IPS DF 6.9 (cell line): ENCODE measurements around the gene SYNGR2.

Experiments
- DNase-seq: peaks from one replicate; pipeline ENCODE4 v3.0.0-alpha.2; 2013; ENCODE audit warnings: low read depth, low spot score
- H3K27ac ChIP-seq: one replicate; pipeline ENCODE4 v1.5.1; 2013; ENCODE audit warnings: low read length, control low read depth
- H3K27me3 ChIP-seq: 2 replicates; pipeline ENCODE4 v1.6.1; 2013; ENCODE audit warnings: mild to moderate bottlenecking, low read length; ENCODE audit not compliant: control insufficient read depth, insufficient read depth
- H3K36me3 ChIP-seq: 2 replicates; pipeline ENCODE4 v1.6.1; 2013; ENCODE audit warnings: low read length; ENCODE audit not compliant: control insufficient read depth, insufficient read depth
- H3K4me1 ChIP-seq: 2 replicates; pipeline ENCODE4 v1.6.1; 2013; ENCODE audit warnings: low read length; ENCODE audit not compliant: control insufficient read depth, insufficient read depth
- H3K4me3 ChIP-seq: 2 replicates; pipeline ENCODE4 v1.5.1; 2013; ENCODE audit warnings: mild to moderate bottlenecking, low read length
- H3K9me3 ChIP-seq: 2 replicates; pipeline ENCODE4 v1.6.1; 2013; ENCODE audit warnings: low read length, inconsistent platforms; ENCODE audit not compliant: control insufficient read depth, insufficient read depth
- WGBS: extraction: QIAGEN DNeasy Blood & Tissue Kit; methylation state at CpG from one replicate; pipeline ENCODE4 v1.1.7; 2013; ENCODE audit warnings: mixed read lengths, missing lambda C conversion rate; ENCODE audit not compliant: insufficient read length, insufficient coverage; 5-methylcytosine and 5-hydroxymethylcytosine counted together

The SYNGR2 gene

GRCh38 chr17:78130437-78131101, 37.8 kb upstream of the SYNGR2 start, which contains the start of gene TMC8:
Gene TMC8, plus strand, starts transcription at chr17:78130771. Its CDS starts 818 bp downstream, at chr17:78131589.
- no peak within 1 kb of the TSS for H3K27ac ChIP-seq
- peaks cover 15% of the 10 kb centered on the region for H3K4me1 ChIP-seq
- H3K4me3 ChIP-seq: peak within 1 kb of the TSS; percentile 33; the same call in 1 of the 2 replicates
- H3K9me3 ChIP-seq: no peaks in the 10 kb centered on the region
- WGBS: no CpG with 5 or more reads among the region's 10 CpGs
- peaks cover 4% of the 10 kb centered on the region; the same call in 1 of the 2 replicates for H3K36me3 ChIP-seq
- no peak for DNase-seq
- no peaks in the 10 kb centered on the region for H3K27me3 ChIP-seq

- Histone ChIP-seq H3K27me3 (no peaks in the 10 kb centered on the region), H3K27ac (no peak overlapping the region), H3K9me3 (no peaks in the 10 kb centered on the region), H3K4me3 (peak overlapping the region; percentile 33; the same call in 1 of the 2 replicates), H3K4me1 (peaks cover 12% of the 10 kb centered on the region), H3K36me3 (peaks cover 3% of the 10 kb centered on the region; the same call in 1 of the 2 replicates)
- DNase-seq: no peak
- no CpG with 5 or more reads among the region's 74 CpGs for WGBS
Observed at GRCh38 chr17:78131172-78132083, 37.0 kb upstream of the SYNGR2 start.

GRCh38 chr17:78132084-78132676, 36.2 kb upstream of the SYNGR2 start:
- no peak overlapping the region for H3K27ac ChIP-seq
- no peaks in the 10 kb centered on the region for H3K27me3 ChIP-seq
- WGBS: no CpG with 5 or more reads among the region's 38 CpGs
- no peak for DNase-seq
- H3K36me3 ChIP-seq: peaks cover 3% of the 10 kb centered on the region; the same call in 1 of the 2 replicates
- H3K9me3 ChIP-seq: no peaks in the 10 kb centered on the region
- peaks cover 9% of the 10 kb centered on the region for H3K4me1 ChIP-seq
- peak overlapping the region; percentile 33; the same call in 1 of the 2 replicates for H3K4me3 ChIP-seq

- H3K4me3 ChIP-seq: no peak overlapping the region
- no peaks in the 10 kb centered on the region for H3K9me3 ChIP-seq
- peaks cover 9% of the 10 kb centered on the region for H3K4me1 ChIP-seq
- DNase-seq: no peak
- H3K27ac ChIP-seq: no peak overlapping the region
- peaks cover 3% of the 10 kb centered on the region; the same call in 1 of the 2 replicates for H3K36me3 ChIP-seq
- no peaks in the 10 kb centered on the region for H3K27me3 ChIP-seq
- WGBS: no CpG with 5 or more reads among the region's 9 CpGs
Observed at GRCh38 chr17:78132767-78133178, 35.6 kb upstream of the SYNGR2 start.

GRCh38 chr17:78133179-78133951, 35.0 kb upstream of the SYNGR2 start:
- no peak overlapping the region for H3K4me3 ChIP-seq
- DNase-seq: no peak
- peaks cover 3% of the 10 kb centered on the region; the same call in 1 of the 2 replicates for H3K36me3 ChIP-seq
- H3K4me1 ChIP-seq: peaks cover 9% of the 10 kb centered on the region
- H3K9me3 ChIP-seq: no peaks in the 10 kb centered on the region
- WGBS: no CpG with 5 or more reads among the region's 30 CpGs
- no peak overlapping the region for H3K27ac ChIP-seq
- no peaks in the 10 kb centered on the region for H3K27me3 ChIP-seq

GRCh38 chr17:78133971-78134898, 34.1 kb upstream of the SYNGR2 start:
- DNase-seq: peak; percentile 70
- Histone ChIP-seq H3K4me3 (no peak overlapping the region), H3K36me3 (peaks cover 3% of the 10 kb centered on the region; the same call in 1 of the 2 replicates), H3K27me3 (no peaks in the 10 kb centered on the region), H3K27ac (no peak overlapping the region), H3K9me3 (no peaks in the 10 kb centered on the region), H3K4me1 (peaks cover 9% of the 10 kb centered on the region)
- no CpG with 5 or more reads among the region's 39 CpGs for WGBS

- peaks cover 3% of the 10 kb centered on the region; the same call in 1 of the 2 replicates for H3K36me3 ChIP-seq
Observed at GRCh38 chr17:78134899-78135385, 33.4 kb upstream of the SYNGR2 start.

GRCh38 chr17:78135858-78136500, 32.4 kb upstream of the SYNGR2 start:
- no CpG with 5 or more reads among the region's 9 CpGs for WGBS

More at GRCh38 chr17:78134899-78135385, 33.4 kb upstream of the SYNGR2 start:
- H3K27ac ChIP-seq: no peak overlapping the region
- H3K9me3 ChIP-seq: no peaks in the 10 kb centered on the region
- no CpG with 5 or more reads among the region's 9 CpGs for WGBS
- H3K27me3 ChIP-seq: no peaks in the 10 kb centered on the region
- H3K4me3 ChIP-seq: no peak overlapping the region
- H3K4me1 ChIP-seq: peaks cover 8% of the 10 kb centered on the region
- DNase-seq: no peak

More at GRCh38 chr17:78135858-78136500, 32.4 kb upstream of the SYNGR2 start:
- Histone ChIP-seq H3K36me3 (no peaks in the 10 kb centered on the region), H3K4me3 (no peak overlapping the region), H3K4me1 (peaks cover 3% of the 10 kb centered on the region), H3K27me3 (no peaks in the 10 kb centered on the region), H3K27ac (no peak overlapping the region), H3K9me3 (no peaks in the 10 kb centered on the region)
- no peak for DNase-seq
